ENCODE data around the gene TENT4B.

TENT4B gene

DNA sequence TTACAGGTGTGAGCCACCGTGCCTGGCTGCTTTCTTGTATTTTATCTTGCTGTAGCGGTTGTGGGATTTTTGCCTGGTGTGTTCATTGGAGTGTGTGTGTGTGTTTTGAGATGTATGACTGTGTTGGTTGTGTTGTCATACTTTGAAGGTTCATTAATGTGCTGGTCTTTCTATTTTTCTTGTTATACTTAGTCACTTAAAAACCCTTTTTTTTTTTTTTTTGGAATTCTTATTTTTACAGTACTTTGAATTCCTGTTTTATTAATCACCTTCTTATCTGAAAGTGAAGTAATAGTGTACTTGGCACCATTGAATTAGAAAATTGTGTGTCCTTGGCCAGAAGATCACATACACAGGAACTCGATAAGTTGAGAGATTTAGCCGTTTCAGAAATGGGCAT lies 30.2 kb downstream of the TENT4B start:
- no peaks in the 10 kb centered on the region for H3K9me2 ChIP-seq (ENCODE audit: low read depth, low read length)
- H3K4me1 ChIP-seq (ENCODE audit: insufficient read depth, low read length, severe bottlenecking) = no peaks in the 10 kb centered on the region
- no peaks in the 10 kb centered on the region for H4K20me1 ChIP-seq (ENCODE audit: insufficient read depth, low read length)
- no peak for TF ChIP-seq CTCF (IDR thresholded peaks at IDR 0.05; ENCODE audit: low read length)
- TF ChIP-seq EZH2 (IDR thresholded peaks at IDR 0.05; ENCODE audit: borderline replicate concordance, low read length) = no peak
- peaks cover 6% of the 10 kb centered on the region for H3K79me2 ChIP-seq (ENCODE audit: insufficient read depth, low read length)
- H3K36me3 ChIP-seq (ENCODE audit: insufficient read depth, low read length) = no peaks in the 10 kb centered on the region
- H3K4me3 ChIP-seq (ENCODE audit: low read depth, low read length, poor library complexity, severe bottlenecking) = no peak overlapping the region
- H3F3A ChIP-seq (ENCODE audit: insufficient read depth, low read length) = no peaks in the 10 kb centered on the region
- H3K9me3 ChIP-seq (ENCODE audit: low read length) = no peaks in the 10 kb centered on the region
- no peak overlapping the region for H2AFZ ChIP-seq (ENCODE audit: low read length)
- no peaks in the 10 kb centered on the region for H3K27me3 ChIP-seq (ENCODE audit: insufficient read depth, low read length)
- H3K27ac ChIP-seq (ENCODE audit: low read depth, low read length, poor library complexity, severe bottlenecking) = no peak overlapping the region
- no peak overlapping the region for H3K9ac ChIP-seq (ENCODE audit: low read length)
- no peak overlapping the region for H3K4me2 ChIP-seq (ENCODE audit: low read length)

- Histone ChIP-seq H3K9me3 (ENCODE audit: low read length) (no peaks in the 10 kb centered on the region), H3K27ac (ENCODE audit: low read depth, low read length, poor library complexity, severe bottlenecking) (no peak overlapping the region), H3K9ac (ENCODE audit: low read length) (no peak overlapping the region), H3K4me1 (ENCODE audit: insufficient read depth, low read length, severe bottlenecking) (no peaks in the 10 kb centered on the region), H4K20me1 (ENCODE audit: insufficient read depth, low read length) (no peaks in the 10 kb centered on the region), H3F3A (ENCODE audit: insufficient read depth, low read length) (no peaks in the 10 kb centered on the region), H3K27me3 (ENCODE audit: insufficient read depth, low read length) (no peaks in the 10 kb centered on the region), H3K4me3 (ENCODE audit: low read depth, low read length, poor library complexity, severe bottlenecking) (no peak overlapping the region), H3K36me3 (ENCODE audit: insufficient read depth, low read length) (no peaks in the 10 kb centered on the region), H3K79me2 (ENCODE audit: insufficient read depth, low read length) (peaks cover 7% of the 10 kb centered on the region; the same call in 1 of the 2 replicates), H3K4me2 (ENCODE audit: low read length) (no peak overlapping the region), H3K9me2 (ENCODE audit: low read depth, low read length) (no peaks in the 10 kb centered on the region), H2AFZ (ENCODE audit: low read length) (no peak overlapping the region)
- TF ChIP-seq EZH2 (IDR thresholded peaks at IDR 0.05; ENCODE audit: borderline replicate concordance, low read length) = no peak
- no peak for TF ChIP-seq CTCF (IDR thresholded peaks at IDR 0.05; ENCODE audit: low read length)
Measured at GRCh38 chr16:50185005-50185505, 31.9 kb downstream of the TENT4B start.

- Histone ChIP-seq H3K4me1 (ENCODE audit: insufficient read depth, low read length, severe bottlenecking) (no peaks in the 10 kb centered on the region), H3K79me2 (ENCODE audit: insufficient read depth, low read length) (peaks cover 7% of the 10 kb centered on the region; the same call in 1 of the 2 replicates)
- no peak for TF ChIP-seq CTCF (IDR thresholded peaks at IDR 0.05; ENCODE audit: low read length)
- no peak for TF ChIP-seq EZH2 (IDR thresholded peaks at IDR 0.05; ENCODE audit: borderline replicate concordance, low read length)
Measured at GRCh38 chr16:50188619-50189136, 35.6 kb downstream of the TENT4B start.

More at GRCh38 chr16:50188619-50189136, 35.6 kb downstream of the TENT4B start:
- Histone ChIP-seq H4K20me1 (ENCODE audit: insufficient read depth, low read length) (no peaks in the 10 kb centered on the region), H3K9me3 (ENCODE audit: low read length) (no peaks in the 10 kb centered on the region), H3K9me2 (ENCODE audit: low read depth, low read length) (no peaks in the 10 kb centered on the region), H3K9ac (ENCODE audit: low read length) (no peak overlapping the region), H3K27ac (ENCODE audit: low read depth, low read length, poor library complexity, severe bottlenecking) (no peak overlapping the region), H2AFZ (ENCODE audit: low read length) (no peak overlapping the region), H3F3A (ENCODE audit: insufficient read depth, low read length) (no peaks in the 10 kb centered on the region), H3K4me3 (ENCODE audit: low read depth, low read length, poor library complexity, severe bottlenecking) (no peak overlapping the region), H3K36me3 (ENCODE audit: insufficient read depth, low read length) (no peaks in the 10 kb centered on the region), H3K4me2 (ENCODE audit: low read length) (no peak overlapping the region), H3K27me3 (ENCODE audit: insufficient read depth, low read length) (no peaks in the 10 kb centered on the region)

Data from OCI-LY1 (cell line).